GM19351 (cell line): ENCODE measurements around the gene CCNC.
A peak's percentile ranks its signal among the peaks of the same experiment; 100 is the strongest.

Experiments
- ATAC-seq: cut with Tn5 transposase; IDR thresholded peaks from one replicate; pipeline ENCODE4 v1.9.1; 2021; ENCODE audit warnings: mild to moderate bottlenecking, moderate library complexity; ENCODE audit not compliant: unreplicated experiment

The CCNC gene, protein sequence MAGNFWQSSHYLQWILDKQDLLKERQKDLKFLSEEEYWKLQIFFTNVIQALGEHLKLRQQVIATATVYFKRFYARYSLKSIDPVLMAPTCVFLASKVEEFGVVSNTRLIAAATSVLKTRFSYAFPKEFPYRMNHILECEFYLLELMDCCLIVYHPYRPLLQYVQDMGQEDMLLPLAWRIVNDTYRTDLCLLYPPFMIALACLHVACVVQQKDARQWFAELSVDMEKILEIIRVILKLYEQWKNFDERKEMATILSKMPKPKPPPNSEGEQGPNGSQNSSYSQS

DNA sequence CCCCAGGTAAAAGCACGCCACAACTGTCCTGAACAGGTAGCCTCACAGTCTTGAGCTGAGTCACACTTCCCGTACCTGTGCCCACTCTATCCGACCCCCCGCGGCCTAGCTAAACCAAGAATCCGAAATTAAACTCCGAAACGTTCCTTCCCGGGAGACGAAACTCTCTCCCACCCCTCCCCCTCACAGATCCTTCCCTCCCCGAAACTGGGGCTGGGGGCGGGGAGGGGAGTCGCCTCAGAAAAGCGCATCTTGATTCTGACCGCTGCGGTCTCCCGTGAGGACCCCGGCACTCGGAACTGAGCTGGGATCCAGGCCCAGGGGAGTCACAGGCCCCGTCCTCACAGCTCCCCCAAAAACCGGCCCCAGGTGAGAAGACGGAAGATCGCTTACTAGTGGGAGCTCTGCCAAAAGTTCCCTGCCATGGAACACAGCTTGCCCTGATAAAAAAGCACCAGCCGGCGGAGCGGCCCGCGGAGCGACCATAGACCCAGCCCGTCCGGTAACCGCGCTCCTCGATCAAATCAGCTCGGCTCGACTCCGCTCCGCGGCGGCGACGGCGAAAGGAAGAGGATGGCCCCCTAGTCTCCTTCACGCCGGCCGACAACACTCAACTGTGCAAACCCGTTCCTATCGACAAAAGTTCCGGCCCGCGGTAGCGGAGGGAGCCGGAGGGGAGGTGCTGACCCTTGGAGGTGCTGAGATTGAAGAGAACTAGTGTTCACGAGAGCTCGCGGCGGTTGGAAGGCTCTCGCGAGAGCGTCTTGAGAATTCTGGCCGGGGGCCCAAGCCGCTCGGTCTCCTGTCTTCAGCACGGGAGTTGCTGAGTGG is at the start of gene CCNC:
Gene CCNC (minus strand): TSS at position 558 of the 831 bp plus-strand sequence. CDS start 133 bp downstream, at position 425.
- ATAC-seq = peak; percentile 96

DNA sequence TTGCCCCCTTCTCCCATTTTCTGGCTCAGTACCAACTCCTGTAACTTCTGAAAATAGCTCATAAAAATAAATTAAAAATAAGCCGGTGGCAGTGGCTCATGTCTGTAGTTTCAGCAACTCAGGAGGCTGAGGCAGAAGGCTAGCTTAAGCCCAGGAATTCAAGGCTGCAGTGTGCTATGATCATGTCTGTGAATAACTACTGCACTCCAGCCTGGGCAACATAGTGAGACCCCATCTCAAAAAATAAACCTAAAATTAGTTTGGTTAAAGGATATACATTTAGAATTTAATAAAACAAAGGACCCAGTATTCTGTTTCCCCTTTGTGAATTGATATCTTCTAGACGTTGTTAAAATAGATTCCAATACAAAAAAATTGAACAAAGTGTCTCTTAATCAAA is 48.7 kb upstream of the CCNC start:
- ATAC-seq = no peak

DNA sequence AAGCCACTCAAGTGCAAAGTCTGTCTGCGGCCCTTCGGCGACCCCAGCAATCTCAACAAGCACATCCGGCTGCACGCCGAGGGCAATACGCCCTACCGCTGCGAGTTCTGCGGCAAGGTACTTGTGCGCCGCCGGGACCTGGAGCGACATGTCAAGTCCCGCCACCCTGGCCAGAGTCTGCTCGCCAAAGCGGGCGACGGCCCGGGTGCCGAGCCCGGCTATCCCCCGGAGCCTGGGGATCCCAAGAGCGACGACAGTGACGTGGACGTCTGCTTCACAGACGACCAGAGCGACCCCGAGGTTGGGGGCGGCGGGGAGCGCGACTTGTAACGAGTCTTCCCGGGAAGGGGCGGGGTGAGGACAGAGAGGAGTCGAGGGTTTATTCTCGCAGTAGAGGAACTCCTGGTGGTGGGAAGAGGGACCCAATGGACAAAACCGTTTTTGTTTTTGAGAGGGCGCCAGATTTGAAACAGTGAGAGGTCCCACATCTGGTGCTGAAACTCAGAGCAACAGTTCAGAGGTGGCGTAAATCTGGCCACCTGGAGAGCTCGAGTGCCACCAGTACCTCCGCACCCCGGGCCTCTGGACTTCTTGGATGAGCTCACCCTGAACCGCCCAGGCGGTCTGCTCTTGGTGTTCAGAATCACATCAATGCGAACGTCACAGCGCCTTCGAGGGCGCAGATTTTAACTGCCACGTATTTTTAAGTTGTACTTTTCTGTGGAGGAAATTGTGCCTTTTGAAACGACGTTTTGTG is 46.1 kb upstream of the CCNC start:
- peak; percentile 15 for ATAC-seq

DNA sequence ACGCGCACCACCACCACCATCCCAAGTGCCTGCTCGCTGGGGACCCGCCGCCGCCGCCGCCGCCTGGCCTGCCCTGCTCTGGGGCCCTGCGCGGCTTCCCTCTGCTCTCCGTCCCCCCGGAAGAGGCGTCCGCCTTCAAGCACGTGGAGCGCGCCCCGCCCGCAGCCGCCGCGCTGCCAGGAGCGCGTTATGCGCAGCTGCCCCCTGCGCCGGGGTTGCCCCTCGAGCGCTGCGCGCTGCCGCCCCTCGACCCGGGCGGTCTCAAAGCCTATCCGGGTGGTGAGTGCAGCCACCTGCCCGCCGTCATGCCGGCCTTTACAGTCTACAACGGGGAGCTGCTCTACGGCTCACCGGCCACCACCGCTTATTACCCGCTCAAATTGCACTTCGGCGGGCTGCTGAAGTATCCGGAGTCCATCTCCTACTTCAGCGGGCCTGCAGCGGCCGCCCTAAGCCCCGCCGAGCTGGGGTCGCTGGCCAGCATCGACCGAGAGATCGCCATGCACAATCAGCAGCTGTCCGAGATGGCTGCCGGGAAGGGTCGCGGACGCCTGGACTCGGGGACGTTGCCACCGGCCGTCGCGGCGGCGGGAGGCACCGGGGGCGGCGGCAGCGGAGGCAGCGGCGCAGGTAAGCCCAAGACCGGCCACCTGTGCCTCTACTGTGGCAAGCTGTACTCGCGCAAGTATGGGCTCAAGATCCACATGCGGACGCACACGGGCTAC is 45.4 kb upstream of the CCNC start:
- ATAC-seq = peak; percentile 58

DNA sequence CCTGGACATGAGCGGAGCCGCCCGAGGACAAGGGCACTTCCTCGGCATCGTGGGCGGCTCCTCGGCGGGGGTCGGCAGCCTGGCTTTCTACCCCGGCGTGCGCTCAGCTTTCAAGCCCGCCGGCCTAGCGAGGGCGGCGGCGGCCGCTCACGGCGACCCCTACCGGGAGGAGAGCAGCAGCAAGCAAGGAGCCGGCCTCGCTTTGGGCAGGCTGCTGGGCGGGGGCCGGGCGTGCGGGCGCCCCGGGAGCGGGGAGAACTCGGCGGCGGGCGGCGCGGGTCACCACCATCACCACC is 44.9 kb upstream of the CCNC start:
- ATAC-seq = peak; percentile 55

DNA sequence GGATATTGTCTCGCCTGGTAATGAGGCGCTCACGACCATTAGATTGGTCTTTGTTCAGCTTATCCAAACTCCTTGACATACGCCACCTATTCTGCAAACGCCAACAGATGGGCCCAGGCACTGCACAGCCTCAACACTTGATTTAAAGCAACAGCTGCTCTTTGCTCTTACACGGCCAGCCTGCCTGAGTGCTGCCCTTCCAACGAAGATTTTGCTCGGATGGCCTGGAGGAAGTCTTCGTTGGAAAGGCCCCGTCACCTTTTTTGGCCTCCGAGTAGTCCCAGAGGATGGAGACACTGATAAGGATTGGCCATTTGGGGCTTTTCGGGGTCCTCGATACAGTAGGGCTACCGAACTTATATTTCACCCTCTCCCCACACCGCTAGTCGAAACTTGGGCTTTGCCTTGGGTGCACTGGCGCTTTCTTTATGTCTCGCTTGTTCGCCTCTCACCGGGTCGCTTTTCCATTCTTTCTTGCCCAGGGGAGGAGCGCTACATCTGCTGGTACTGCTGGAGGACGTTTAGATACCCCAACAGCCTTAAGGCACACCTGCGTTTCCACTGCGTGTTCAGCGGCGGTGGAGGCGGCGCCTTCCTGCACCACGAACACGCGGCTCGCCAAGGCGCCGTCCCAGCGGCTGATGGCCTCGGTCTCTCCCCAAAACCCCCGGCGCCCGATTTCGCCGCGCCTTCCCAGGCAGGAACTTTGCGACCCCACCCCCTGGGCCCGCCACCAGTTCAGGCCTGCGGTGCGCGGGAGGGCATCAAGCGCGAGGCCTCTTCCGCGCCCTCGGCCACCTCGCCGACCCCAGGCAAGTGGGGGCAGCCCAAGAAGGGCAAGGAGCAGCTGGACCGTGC is 44.3 kb upstream of the CCNC start:
- ATAC-seq = peak; percentile 0

DNA sequence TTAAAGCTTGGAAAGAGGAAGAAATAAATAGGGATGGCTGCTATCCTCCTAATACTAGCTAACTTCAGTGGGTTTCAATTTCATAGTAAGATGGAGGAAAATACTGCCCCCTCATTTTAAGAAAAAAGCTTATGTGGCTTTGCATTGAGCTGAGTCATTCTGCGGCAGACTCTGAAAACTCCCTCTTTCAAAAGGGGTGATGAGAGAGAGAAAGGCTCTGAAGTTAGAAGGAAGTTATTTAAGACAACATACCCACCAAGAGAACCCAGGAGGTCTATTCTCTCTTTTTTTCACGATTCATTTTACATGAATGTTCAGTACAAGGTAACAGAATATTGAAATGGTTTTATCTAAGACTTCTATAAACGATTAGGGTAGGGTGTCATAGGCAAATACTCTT is 42.7 kb upstream of the CCNC start:
- ATAC-seq = peak; percentile 61

DNA sequence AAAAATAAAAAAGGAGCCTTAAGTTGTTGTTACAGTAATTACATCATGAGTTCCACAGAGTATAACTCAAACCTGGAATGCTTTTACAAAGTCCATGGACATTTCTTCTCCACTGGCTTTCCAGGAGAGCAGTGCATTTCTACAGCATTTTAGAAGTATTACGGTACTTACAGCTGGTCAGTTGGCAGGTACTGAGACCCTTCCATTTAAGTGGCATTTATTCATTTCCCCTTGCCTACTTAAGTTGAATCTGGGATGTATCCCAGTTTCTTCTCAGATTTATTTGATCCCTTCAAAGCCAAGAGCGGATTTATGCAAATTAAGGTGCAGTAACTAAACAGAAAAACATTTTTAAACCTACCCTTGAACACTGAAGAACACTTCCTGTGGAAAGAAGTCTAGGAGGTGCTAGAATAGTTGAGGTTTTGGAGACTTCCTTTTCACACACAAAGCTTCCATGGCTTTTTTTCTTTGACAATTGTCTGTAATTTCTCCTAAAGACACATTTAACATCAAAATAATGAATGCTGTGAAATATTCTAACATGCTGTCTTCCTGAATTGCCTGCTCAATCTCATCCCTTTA is 41.5 kb upstream of the CCNC start:
- ATAC-seq = no peak

DNA sequence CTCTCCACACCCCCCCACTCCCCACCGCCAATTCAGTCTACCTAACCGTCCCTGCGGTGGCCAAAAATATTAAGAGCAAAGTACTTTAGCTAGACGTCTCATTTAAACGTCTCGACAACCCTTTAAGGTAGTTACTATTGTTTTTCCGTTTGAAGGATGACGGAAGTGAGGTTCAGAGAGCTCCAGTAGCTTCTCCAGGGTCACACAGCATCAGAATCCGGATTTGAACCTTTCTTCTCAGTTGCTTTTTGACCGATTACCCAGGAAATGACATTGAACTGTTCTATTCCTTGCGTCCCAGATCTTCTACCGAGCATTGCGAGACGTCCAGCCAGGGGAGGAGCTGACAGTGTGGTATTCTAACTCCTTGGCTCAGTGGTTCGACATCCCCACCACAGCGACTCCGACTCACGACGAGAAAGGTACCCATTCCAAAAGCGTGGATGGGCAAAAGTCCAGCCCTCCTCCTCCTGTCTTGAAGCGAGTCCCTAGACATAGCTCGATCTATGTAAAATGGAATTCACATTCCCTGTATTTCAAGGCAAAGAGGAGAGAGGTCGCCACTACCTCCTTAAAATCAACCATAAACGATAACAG is 40.5 kb upstream of the CCNC start:
- no peak for ATAC-seq

DNA sequence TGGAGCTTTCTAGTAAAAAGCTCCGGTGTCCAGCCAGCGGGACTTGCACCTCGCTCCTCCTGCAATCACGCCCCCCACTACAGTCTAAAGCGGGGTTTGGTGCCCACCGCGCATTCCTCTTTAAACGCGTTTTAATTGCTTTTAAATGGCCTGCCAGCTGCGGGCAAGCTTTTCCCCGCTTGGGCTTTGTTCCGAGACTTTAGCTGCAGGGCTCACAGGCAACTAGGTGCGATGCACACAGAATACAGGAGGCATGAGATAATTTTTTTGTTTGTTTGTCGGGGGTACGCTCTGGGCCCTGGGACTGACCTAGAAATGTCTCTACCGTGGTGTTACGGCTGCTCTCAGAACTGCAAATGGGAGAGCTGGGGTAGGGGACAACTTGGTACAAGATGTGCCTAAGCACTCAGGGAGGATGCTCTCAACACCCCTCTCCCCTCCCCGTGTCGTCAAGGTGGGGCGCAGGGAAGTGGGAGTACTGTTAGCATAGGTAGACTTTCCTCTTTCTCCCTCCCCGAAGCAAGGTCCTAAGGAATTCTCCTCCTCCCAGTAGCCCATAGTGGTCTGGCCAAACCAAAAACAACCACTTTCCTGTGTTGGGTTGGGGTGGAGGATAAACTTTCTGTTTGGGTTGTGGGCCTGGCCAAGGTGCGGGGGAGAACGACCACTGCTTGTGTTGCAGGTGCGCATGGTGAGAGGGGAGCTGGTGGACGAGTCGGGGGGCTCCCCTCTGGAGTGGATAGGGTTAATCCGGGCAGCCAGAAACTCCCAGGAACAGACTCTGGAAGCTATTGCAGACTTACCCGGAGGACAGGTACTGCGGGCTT is 39.8 kb upstream of the CCNC start:
- ATAC-seq = no peak

DNA sequence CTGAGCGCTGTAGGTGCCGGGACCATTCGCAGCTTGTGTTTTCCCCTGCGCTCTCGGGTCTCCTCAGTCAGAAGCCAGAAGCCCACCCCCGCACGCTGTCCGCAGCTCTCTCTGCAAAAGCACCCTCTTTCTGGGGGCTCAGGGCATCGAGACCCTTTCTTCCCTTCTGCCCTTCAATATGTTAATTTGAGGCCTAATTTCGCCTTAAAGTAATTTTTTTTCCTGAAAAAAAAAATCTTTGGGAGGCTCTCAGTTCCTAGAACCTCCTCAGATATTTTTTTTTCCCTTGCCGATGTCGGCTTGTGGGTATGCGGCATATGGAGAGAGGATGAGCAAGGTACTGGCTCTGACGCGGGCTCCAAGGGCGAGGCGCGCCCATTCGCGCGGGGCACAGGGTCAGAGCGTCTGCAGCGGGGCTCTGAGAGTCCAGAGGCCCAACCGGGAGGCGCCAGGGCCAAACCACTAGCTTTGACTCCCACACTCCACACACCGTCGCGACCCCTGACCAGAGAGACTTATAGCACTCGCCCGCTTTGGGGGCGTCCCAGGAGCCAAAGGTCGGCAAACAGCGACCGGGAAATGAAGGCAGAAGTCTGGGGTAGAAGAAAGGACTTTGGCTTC is 39.1 kb upstream of the CCNC start:
- ATAC-seq = no peak

DNA sequence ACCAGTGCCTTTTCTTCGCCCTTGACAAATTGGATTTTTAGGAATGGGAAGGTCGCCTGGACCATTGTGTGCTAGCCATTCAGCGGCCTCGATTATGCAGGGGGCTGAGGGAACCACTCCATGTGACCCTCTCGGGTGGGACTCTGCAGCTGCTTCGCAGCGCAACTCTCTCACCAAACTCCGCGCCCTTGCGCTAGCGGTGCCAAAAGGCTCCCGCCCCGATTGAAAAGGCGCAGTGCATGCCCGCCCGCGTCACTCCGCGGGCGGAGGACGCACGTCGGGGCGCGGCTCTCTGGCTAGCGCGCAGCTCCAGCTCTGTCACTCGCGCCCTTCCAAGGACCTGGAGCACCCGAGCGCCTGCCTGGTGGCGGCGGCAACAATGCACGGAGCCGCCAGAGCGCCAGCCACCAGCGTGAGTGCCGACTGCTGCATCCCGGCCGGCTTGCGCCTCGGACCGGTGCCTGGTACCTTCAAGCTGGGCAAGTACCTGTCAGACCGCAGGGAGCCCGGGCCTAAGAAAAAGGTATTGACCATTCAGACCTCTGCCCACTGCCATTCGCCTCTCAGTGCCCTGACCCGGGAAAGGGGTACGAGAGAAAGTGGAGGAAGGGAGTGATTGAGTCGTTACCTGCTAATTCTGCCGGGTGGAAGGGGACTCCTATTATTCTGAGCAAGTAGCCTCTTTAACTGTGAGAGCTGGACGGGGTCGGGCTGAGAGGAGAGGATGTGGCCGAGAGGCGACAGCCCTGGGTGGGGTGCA is 38.4 kb upstream of the CCNC start, which contains the start of gene PRDM13:
Gene PRDM13 (plus strand): TSS at position 178 of the 760 bp plus-strand sequence. CDS start 202 bp downstream, at position 380.
- no peak for ATAC-seq

DNA sequence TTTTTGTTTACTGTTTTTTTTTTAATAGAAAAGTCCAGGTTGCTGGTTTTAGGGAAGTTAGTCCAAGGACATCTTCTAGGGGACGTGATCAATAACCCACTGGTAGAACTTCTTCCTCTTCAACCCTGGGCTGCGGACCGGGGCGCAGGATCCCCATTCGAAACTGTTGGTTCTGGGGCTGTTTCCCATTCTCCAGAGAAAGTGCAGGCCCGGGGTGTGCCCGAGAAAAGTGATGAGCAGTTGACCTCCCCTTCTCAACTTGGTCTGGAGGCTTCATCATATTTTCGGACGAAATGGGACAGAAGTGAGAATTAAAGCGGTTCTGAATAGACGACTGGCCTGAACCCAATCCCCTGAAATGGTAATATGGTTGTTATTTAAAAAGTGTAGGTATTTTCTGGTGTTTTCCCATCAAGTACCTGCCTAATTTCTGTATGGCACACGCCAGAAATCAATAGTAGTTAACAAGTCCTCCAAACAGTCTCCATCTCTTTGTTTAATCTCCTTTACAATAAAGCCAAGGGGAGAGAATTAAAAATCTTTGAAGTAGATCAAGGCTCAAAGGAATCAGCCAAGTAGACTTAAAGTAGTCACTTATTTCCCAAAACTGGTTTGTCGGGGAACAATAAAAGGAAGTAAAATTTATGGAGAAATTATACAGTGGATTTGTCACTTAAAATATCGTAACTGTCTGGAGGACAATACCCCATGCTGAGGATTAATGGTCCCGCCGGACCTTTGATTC is 37.6 kb upstream of the CCNC start:
- ATAC-seq = no peak

DNA sequence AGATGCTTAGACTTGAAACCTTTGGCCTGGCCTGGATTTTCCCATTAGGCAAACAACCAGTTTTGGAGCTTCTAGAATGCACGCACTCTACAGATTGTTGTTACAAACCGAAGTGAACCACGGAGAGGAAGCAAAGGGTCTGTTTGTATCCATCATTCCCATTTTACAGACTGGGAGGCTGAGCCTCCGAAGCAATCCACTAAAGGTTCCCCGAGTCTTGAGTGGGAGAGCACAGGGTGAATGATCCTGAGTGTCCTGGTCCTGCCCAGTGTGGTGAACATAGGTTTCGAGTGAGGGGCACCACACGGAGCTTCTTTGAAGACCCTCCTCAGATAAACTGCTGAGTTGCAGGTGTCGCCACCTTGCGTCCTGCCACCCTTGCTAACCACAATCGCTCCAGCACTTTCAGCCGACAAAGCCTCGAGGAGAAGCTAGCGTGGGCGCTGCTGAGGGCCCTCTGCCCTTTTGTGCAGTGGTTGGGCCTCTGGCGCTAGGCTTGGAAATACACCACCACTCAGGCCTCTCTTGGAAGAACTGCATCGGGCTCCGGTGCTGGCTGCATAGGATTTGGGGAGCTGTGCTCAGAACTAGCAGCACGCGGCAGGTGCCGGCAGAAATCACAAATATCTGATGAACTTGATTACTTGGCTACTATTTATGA is 36.7 kb upstream of the CCNC start:
- ATAC-seq = no peak

DNA sequence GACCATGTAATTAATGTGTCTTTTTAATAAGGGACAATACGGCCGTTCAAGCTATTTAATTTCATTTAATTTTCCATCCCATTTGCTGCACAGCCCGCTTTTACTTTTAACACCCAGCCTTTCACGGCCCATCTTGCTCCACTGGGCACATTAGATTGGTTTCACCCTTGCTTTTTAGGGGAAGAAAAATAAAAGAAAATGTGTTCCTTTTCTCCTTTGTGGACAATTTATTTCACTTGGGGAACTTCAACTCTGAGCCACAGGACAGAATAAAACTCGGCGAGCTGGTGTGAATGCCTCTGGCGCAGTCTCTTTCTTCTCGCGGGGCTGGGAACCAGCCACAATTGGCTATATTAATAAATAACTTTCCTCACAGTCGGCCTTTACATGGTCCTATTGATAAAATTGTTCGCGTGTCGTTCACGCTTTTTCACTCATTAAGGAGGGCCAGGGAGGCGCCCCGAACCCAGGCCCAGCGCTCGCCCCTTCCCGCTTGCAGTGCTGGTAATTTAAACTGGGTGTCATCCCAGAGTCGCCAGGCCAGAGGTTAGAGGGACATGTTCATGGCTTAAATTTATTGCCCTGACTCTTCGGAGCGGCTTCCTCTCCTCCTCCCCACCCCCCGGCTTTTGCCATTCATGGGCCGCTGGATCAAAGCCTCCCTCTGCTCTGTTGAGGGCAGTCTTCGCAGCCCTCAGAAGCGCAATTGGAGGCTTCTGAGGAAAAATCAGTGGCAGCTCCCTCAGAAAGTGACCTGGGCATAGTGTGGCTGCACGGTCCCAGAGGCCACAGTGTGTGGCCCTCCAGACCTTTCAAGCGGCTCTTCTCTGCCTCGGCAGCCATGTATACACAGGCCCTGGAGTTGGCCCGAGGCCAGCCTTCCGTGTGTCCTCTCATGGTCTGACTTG is 36.0 kb upstream of the CCNC start:
- ATAC-seq = no peak
